SK-N-SH (cell line): ENCODE data around the gene CAMTA2. TPM values are rescaled to one million over a fixed set of nuclear protein-coding genes. Genes with fewer than 3 reads are reported as not detected.

ENCODE experiments used
- CTCF ChIA-PET: fragments of 300-600, 350-600 bp; formaldehyde crosslinking; extraction: SDS; loops from one replicate; lab custom pipeline; 2021; lab: Yijun Ruan, JAX
- POLR2A ChIA-PET: fragments of 350-600 bp; sonication (Branson Sonifier 250); formaldehyde crosslinking; extraction: SDS; loops from one replicate; lab custom pipeline; 2020; ENCODE audit warnings: antibody characterized with exemption, inconsistent platforms; lab: Yijun Ruan, JAX
- DNase-seq: peaks from one replicate; pipeline ENCODE4 v3.0.0; 2012
- H2AFZ ChIP-seq: fragments of 200-600 bp; sonication (generic); 2 replicates; pipeline ENCODE4 v1.8.1; 2016; ENCODE audit warnings: antibody characterized with exemption, mild to moderate bottlenecking, low read depth
- H3F3A ChIP-seq: fragments of 200-600 bp; sonication (generic); replicated peaks from 2 replicates; pipeline ENCODE3; 2016; ENCODE audit warnings: antibody characterized with exemption, mild to moderate bottlenecking; ENCODE audit not compliant: insufficient read depth
- H3K27ac ChIP-seq, 2 experiments: fragments of 200-500 bp in 1 of 2; fragments of 200-600 bp in 1 of 2; sonication (Bioruptor generic) in 1 of 2; sonication (generic), shearing (Covaris generic) in 1 of 2; 2 replicates each; pipeline versions ENCODE4 v1.5.1 to v1.6.1; 2014 to 2016; ENCODE audit warnings: low read depth in 2 of 2, inconsistent platforms in 1 of 2, low read length in 1 of 2, mild to moderate bottlenecking in 1 of 2, mixed read lengths in 1 of 2
- H3K27me3 ChIP-seq: fragments of 200-600 bp; sonication (generic), shearing (Covaris generic); 2 replicates; pipeline ENCODE4 v1.6.1; 2016; ENCODE audit warnings: mixed run types; ENCODE audit not compliant: insufficient read depth
- H3K36me3 ChIP-seq, 2 experiments: fragments of 200-500 bp in 1 of 2; fragments of 200-600 bp in 1 of 2; sonication (Bioruptor generic) in 1 of 2; sonication (generic) in 1 of 2; replicated peaks in 1 of 2; 2 replicates each; pipeline versions ENCODE3 to v1.5.1; 2014 to 2016; ENCODE audit warnings: low read length in 1 of 2, mild to moderate bottlenecking in 1 of 2; ENCODE audit not compliant: insufficient read depth in 2 of 2, control insufficient read depth in 1 of 2
- H3K4me1 ChIP-seq, 2 experiments: fragments of 200-500 bp in 1 of 2; fragments of 200-600 bp in 1 of 2; sonication (Bioruptor generic) in 1 of 2; sonication (generic), shearing (Covaris generic) in 1 of 2; 2 replicates each; pipeline versions ENCODE4 v1.5.1 to v1.6.1; 2014 to 2016; ENCODE audit warnings: low read depth in 1 of 2, low read length in 1 of 2, mixed run types in 1 of 2; ENCODE audit not compliant: insufficient read depth in 2 of 2, control insufficient read depth in 1 of 2
- H3K4me2 ChIP-seq: fragments of 200-600 bp; sonication (generic), shearing (Covaris generic); 2 replicates; pipeline ENCODE4 v1.6.1; 2017; ENCODE audit warnings: mixed run types
- H3K4me3 ChIP-seq, 2 experiments: fragments of 200-500 bp in 1 of 2; fragments of 200-600 bp in 1 of 2; sonication (Bioruptor generic) in 1 of 2; sonication (generic), shearing (Covaris generic) in 1 of 2; 2 replicates each; pipeline versions ENCODE4 v1.5.1 to v1.8.1; 2014 to 2016; ENCODE audit warnings: low read depth in 2 of 2, inconsistent platforms in 1 of 2, low read length in 1 of 2, mild to moderate bottlenecking in 1 of 2, mixed read lengths in 1 of 2, moderate library complexity in 1 of 2
- H3K79me2 ChIP-seq: fragments of 200-600 bp; sonication (generic); 2 replicates; pipeline ENCODE4 v1.8.1; 2017; ENCODE audit warnings: mild to moderate bottlenecking; ENCODE audit not compliant: insufficient read depth
- H3K9ac ChIP-seq: fragments of 200-600 bp; sonication (generic); 2 replicates; pipeline ENCODE4 v1.6.1; 2017; ENCODE audit warnings: mixed run types
- H3K9me2 ChIP-seq: fragments of 200-600 bp; sonication (generic); 2 replicates; pipeline ENCODE4 v1.6.1; 2017; ENCODE audit warnings: mixed run types
- H3K9me3 ChIP-seq: fragments of 200-600 bp; sonication (generic); 2 replicates; pipeline ENCODE4 v1.6.1; 2017; ENCODE audit warnings: mixed run types, mild to moderate bottlenecking, moderate library complexity
- H4K20me1 ChIP-seq: fragments of 200-600 bp; sonication (generic); 2 replicates; pipeline ENCODE4 v1.6.1; 2017; ENCODE audit warnings: mild to moderate bottlenecking, mixed run types; ENCODE audit not compliant: insufficient read depth
- CHD2 ChIP-seq: fragments of 150-350 bp; IDR thresholded peaks from 2 replicates; pipeline ENCODE4 v1.6.1; 2018; ENCODE audit warnings: low read length; ENCODE audit not compliant: partially characterized antibody
- ELF1 ChIP-seq: IDR thresholded peaks from 2 replicates; pipeline ENCODE4 v1.4.0; 2012
- EP300 ChIP-seq, 2 experiments: IDR thresholded peaks; 2 replicates each; pipeline versions ENCODE4 v1.4.0 to v1.6.1; 2012; ENCODE audit warnings: borderline replicate concordance in 1 of 2, low read depth in 1 of 2, low read length in 1 of 2
- EZH2phosphoT487 ChIP-seq: fragments of 200-600 bp; sonication (generic); IDR thresholded peaks from 2 replicates; pipeline ENCODE4 v1.6.1; 2017; ENCODE audit warnings: low read depth, mixed run types, mild to moderate bottlenecking, antibody characterized with exemption, moderate library complexity, borderline replicate concordance
- FOSL2 ChIP-seq: IDR thresholded peaks from 2 replicates; pipeline ENCODE4 v1.4.0; 2012; ENCODE audit warnings: low read depth, mild to moderate bottlenecking, moderate library complexity, borderline replicate concordance
- FOXJ3 ChIP-seq: sonication (generic); formaldehyde crosslinking; IDR thresholded peaks from 2 replicates; pipeline ENCODE4 v1.5.1; 2020; ENCODE audit warnings: mild to moderate bottlenecking, missing genetic modification reagents
- GABPA ChIP-seq: IDR thresholded peaks from 2 replicates; pipeline ENCODE4 v1.4.0; 2012; ENCODE audit warnings: low read depth, mild to moderate bottlenecking
- GATA2 ChIP-seq: sonication (generic); formaldehyde crosslinking; IDR thresholded peaks from 2 replicates; pipeline ENCODE4 v1.5.0; 2020; ENCODE audit warnings: mild to moderate bottlenecking, missing genetic modification reagents
- JUND ChIP-seq: IDR thresholded peaks from 2 replicates; pipeline ENCODE4 v1.4.0; 2012
- MXI1 ChIP-seq: IDR thresholded peaks from 2 replicates; pipeline ENCODE4 v1.6.1; 2012; ENCODE audit warnings: mild to moderate bottlenecking, low read depth, low read length, improper control_type of control experiment
- NRF1 ChIP-seq: IDR thresholded peaks from 2 replicates; pipeline ENCODE4 v1.6.1; 2012; ENCODE audit warnings: low read depth, mild to moderate bottlenecking, low read length
- POLR2AphosphoS5 ChIP-seq: IDR thresholded peaks from 2 replicates; pipeline ENCODE4 v1.6.1; 2012; ENCODE audit warnings: low read depth, low read length
- RCOR1 ChIP-seq: fragments of 150-350 bp; IDR thresholded peaks from 2 replicates; pipeline ENCODE4 v1.6.1; 2017; ENCODE audit warnings: antibody characterized with exemption, low read length
- SIN3A ChIP-seq: IDR thresholded peaks from 2 replicates; pipeline ENCODE4 v1.6.1; 2012; ENCODE audit warnings: low read depth, mild to moderate bottlenecking, low read length, moderate library complexity, borderline replicate concordance
- SMC3 ChIP-seq: IDR thresholded peaks from 2 replicates; pipeline ENCODE4 v1.6.1; 2012; ENCODE audit warnings: low read depth, low read length, improper control_type of control experiment
- TEAD4 ChIP-seq: IDR thresholded peaks from 2 replicates; pipeline ENCODE4 v1.4.0; 2012; ENCODE audit warnings: mild to moderate bottlenecking, borderline replicate concordance; ENCODE audit not compliant: insufficient read depth
- YY1 ChIP-seq: IDR thresholded peaks from 2 replicates; pipeline ENCODE4 v1.4.0; 2012; ENCODE audit warnings: low read depth, mild to moderate bottlenecking
- WGBS: methylation state at CpG from one replicate; pipeline ENCODE4 v1.1.6; 2017; ENCODE audit warnings: low lambda C conversion rate; 5-methylcytosine and 5-hydroxymethylcytosine counted together
- polyA plus RNA-seq, 3 experiments: library from polyadenylated mRNA; depleted of rRNA; stranded (reverse); fragments of >200 nt; gene quantifications; 2 replicates each; pipeline ENCODE4 v1.2.3, GENCODE V29; 2012
- TF ChIP-seq, protein P1 (sequence below): fragments of 200-600 bp; sonication (generic); IDR thresholded peaks from 2 replicates; pipeline ENCODE4 v1.6.1; 2017; ENCODE audit warnings: antibody characterized with exemption, mild to moderate bottlenecking, moderate library complexity
- TF ChIP-seq, protein P2 (sequence below): fragments of 150-350 bp; IDR thresholded peaks from 2 replicates; pipeline ENCODE4 v1.6.1; 2017; ENCODE audit warnings: antibody characterized with exemption, low read length, low read depth, borderline replicate concordance
- TF ChIP-seq, protein P3 (sequence below): IDR thresholded peaks from 2 replicates; pipeline ENCODE4 v1.6.1; 2012; ENCODE audit warnings: mild to moderate bottlenecking, low read depth, low read length, moderate library complexity
- TF ChIP-seq, protein P4 (sequence below): IDR thresholded peaks from 2 replicates; pipeline ENCODE4 v1.4.0; 2012; ENCODE audit warnings: low read depth
- TF ChIP-seq, protein P5 (sequence below): IDR thresholded peaks from 2 replicates; pipeline ENCODE4; 2012
- TF ChIP-seq, protein P6 (sequence below): fragments of 150-350 bp; IDR thresholded peaks from 2 replicates; pipeline ENCODE4 v1.6.1; 2016; ENCODE audit warnings: mild to moderate bottlenecking, low read depth, low read length

The CAMTA2 gene
- polyA plus RNA-seq, 1 of the 3 experiments (the other 2 are of a cell fraction) = 27.0 TPM

DNA sequence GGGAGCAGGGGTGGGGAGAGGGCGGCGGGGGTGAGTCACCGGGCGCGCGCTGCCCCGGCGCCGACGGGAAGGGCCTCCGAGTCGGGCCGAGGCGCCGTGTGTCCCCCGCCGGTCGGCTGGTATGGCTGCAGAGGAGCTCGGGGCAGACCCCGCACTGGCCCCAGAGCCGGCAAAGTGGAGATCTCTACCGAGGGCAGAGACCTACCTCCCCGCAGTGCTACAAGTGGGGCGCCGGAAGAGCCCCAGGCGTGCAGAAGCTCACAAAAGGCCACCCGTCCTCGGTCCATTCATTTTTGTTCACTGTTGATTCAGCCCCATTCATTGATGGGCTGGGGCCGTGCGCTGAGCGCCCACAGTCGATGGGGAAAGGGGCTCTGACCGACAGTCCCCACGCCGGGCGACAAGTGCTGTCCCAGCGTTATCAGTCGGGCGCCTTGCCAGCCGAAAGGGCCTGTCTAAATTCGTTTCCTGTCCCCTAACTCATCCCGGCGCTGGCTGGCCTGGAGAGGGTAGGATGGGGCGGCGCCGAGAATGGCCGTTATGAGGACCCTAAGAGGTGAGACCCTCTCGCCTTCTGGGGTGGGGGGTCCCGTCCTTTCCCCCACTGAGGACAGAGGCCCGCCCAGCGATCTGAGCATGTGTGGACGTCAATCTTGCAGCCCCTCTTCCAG, 37.3 kb downstream of the CAMTA2 start:
- CTCF ChIA-PET = interaction anchor here (1.9 to 2.7 kb wide), 4 partner anchors 16 to 41 kb away, joined by 6 to 13 read pairs (median 8); partner anchors contain the start of gene SPAG7
- H2AFZ ChIP-seq = peak overlapping the region; percentile 57; the same call in 1 of the 2 replicates
- 5% methylated on average over 7 of the region's 52 CpGs for WGBS
- TF ChIP-seq GATA2 (CRISPR knock-in tag) (peak; percentile 69), TEAD4 (no peak), POLR2AphosphoS5 (peak; percentile 42), CHD2 (no peak), FOXJ3 (0 out of 2 replicates have a peak, but pooled peaks have one; percentile 35), JUND (no peak), YY1 (0 out of 2 replicates have a peak, but pooled peaks have one; percentile 5), ELF1 (no peak), MXI1 (peak; percentile 45), RCOR1 (no peak), EZH2phosphoT487 (no peak), FOSL2 (no peak), NRF1 (no peak), GABPA (no peak), SIN3A (peak; percentile 7; the same call in 1 of the 2 replicates), SMC3 (no peak), EP300 (IDR thresholded peaks at IDR 0.05; ENCODE audit: borderline replicate concordance in 1 of 2, low read depth in 1 of 2, low read length in 1 of 2) (0 out of 4 replicates have a peak, but pooled peaks of 1 of the 2 experiments have one; percentile 4)
- TF ChIP-seq, protein P1, sequence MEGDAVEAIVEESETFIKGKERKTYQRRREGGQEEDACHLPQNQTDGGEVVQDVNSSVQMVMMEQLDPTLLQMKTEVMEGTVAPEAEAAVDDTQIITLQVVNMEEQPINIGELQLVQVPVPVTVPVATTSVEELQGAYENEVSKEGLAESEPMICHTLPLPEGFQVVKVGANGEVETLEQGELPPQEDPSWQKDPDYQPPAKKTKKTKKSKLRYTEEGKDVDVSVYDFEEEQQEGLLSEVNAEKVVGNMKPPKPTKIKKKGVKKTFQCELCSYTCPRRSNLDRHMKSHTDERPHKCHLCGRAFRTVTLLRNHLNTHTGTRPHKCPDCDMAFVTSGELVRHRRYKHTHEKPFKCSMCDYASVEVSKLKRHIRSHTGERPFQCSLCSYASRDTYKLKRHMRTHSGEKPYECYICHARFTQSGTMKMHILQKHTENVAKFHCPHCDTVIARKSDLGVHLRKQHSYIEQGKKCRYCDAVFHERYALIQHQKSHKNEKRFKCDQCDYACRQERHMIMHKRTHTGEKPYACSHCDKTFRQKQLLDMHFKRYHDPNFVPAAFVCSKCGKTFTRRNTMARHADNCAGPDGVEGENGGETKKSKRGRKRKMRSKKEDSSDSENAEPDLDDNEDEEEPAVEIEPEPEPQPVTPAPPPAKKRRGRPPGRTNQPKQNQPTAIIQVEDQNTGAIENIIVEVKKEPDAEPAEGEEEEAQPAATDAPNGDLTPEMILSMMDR = no peak
- TF ChIP-seq, protein P2, sequence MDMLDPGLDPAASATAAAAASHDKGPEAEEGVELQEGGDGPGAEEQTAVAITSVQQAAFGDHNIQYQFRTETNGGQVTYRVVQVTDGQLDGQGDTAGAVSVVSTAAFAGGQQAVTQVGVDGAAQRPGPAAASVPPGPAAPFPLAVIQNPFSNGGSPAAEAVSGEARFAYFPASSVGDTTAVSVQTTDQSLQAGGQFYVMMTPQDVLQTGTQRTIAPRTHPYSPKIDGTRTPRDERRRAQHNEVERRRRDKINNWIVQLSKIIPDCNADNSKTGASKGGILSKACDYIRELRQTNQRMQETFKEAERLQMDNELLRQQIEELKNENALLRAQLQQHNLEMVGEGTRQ = no peak
- TF ChIP-seq, protein P3, sequence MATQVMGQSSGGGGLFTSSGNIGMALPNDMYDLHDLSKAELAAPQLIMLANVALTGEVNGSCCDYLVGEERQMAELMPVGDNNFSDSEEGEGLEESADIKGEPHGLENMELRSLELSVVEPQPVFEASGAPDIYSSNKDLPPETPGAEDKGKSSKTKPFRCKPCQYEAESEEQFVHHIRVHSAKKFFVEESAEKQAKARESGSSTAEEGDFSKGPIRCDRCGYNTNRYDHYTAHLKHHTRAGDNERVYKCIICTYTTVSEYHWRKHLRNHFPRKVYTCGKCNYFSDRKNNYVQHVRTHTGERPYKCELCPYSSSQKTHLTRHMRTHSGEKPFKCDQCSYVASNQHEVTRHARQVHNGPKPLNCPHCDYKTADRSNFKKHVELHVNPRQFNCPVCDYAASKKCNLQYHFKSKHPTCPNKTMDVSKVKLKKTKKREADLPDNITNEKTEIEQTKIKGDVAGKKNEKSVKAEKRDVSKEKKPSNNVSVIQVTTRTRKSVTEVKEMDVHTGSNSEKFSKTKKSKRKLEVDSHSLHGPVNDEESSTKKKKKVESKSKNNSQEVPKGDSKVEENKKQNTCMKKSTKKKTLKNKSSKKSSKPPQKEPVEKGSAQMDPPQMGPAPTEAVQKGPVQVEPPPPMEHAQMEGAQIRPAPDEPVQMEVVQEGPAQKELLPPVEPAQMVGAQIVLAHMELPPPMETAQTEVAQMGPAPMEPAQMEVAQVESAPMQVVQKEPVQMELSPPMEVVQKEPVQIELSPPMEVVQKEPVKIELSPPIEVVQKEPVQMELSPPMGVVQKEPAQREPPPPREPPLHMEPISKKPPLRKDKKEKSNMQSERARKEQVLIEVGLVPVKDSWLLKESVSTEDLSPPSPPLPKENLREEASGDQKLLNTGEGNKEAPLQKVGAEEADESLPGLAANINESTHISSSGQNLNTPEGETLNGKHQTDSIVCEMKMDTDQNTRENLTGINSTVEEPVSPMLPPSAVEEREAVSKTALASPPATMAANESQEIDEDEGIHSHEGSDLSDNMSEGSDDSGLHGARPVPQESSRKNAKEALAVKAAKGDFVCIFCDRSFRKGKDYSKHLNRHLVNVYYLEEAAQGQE = no peak
- TF ChIP-seq, protein P4, sequence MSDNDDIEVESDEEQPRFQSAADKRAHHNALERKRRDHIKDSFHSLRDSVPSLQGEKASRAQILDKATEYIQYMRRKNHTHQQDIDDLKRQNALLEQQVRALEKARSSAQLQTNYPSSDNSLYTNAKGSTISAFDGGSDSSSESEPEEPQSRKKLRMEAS = no peak
- TF ChIP-seq, protein P5, sequence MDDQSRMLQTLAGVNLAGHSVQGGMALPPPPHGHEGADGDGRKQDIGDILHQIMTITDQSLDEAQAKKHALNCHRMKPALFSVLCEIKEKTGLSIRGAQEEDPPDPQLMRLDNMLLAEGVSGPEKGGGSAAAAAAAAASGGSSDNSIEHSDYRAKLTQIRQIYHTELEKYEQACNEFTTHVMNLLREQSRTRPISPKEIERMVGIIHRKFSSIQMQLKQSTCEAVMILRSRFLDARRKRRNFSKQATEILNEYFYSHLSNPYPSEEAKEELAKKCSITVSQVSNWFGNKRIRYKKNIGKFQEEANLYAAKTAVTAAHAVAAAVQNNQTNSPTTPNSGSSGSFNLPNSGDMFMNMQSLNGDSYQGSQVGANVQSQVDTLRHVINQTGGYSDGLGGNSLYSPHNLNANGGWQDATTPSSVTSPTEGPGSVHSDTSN = peak; percentile 47; the same call in 1 of the 2 replicates
- TF ChIP-seq, protein P6, sequence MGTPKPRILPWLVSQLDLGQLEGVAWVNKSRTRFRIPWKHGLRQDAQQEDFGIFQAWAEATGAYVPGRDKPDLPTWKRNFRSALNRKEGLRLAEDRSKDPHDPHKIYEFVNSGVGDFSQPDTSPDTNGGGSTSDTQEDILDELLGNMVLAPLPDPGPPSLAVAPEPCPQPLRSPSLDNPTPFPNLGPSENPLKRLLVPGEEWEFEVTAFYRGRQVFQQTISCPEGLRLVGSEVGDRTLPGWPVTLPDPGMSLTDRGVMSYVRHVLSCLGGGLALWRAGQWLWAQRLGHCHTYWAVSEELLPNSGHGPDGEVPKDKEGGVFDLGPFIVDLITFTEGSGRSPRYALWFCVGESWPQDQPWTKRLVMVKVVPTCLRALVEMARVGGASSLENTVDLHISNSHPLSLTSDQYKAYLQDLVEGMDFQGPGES = no peak

More for the DNA sequence above, 37.3 kb downstream of the CAMTA2 start:
- peak overlapping the region; percentile 97 to 100 for H3K27ac ChIP-seq
- H3K79me2 ChIP-seq = peaks cover 58% of the 10 kb centered on the region
- peak overlapping the region; percentile 83 for H3K9ac ChIP-seq
- POLR2A ChIA-PET = interaction anchor here (4.6 to 6.7 kb wide), 2 partner anchors 10 to 17 kb away, joined by 16 to 56 read pairs; partner anchors contain the start of genes RNF167, SLC25A11 and SPAG7
- peaks cover 36 to 37% of the 10 kb centered on the region in 2 experiments for H3K4me1 ChIP-seq
- peaks cover 50% of the 10 kb centered on the region for H3F3A ChIP-seq
- H3K4me2 ChIP-seq = peak overlapping the region; percentile 98
- peak; percentile 82 for DNase-seq
- peaks cover 23% of the 10 kb centered on the region for H4K20me1 ChIP-seq
- H3K9me2 ChIP-seq = no peaks in the 10 kb centered on the region
- peaks cover 18% of the 10 kb centered on the region in 2 experiments for H3K36me3 ChIP-seq
- no peaks in the 10 kb centered on the region for H3K27me3 ChIP-seq
- H3K9me3 ChIP-seq = no peaks in the 10 kb centered on the region
- H3K4me3 ChIP-seq = peak overlapping the region; percentile 59 to 60
